GM20431 (cell line): ENCODE results near the gene KSR2.

Experiments used
- in situ Hi-C: fragments of 300-500 bp; cut with MseI, MboI; formaldehyde crosslinking; loops from one replicate; pipeline ENCODE4 v1.15.0; 2020; ENCODE audit warnings: low sequenced_read_pairs; ENCODE audit not compliant: unreplicated experiment

KSR2 gene

DNA sequence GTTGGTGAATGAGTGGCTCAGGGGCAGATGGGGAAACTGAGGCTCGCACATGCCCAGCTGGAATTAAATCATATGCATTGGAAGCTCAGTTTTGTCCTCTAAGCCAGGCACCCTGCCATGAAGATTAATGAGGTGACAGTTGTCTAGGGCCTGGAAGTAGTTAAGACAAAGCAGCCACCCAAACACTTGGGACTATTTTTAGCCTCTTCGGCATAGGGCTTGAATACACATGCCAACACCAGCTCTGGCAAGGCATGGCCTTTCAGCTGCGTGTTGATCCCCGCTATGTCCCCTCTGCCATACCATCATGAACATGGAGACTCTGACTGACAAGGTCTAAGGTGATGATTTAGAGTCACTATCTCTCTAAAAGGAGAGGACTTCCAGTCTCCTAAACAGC, 250.2 kb downstream of the KSR2 start:
- in situ Hi-C loops: no loop called here

DNA sequence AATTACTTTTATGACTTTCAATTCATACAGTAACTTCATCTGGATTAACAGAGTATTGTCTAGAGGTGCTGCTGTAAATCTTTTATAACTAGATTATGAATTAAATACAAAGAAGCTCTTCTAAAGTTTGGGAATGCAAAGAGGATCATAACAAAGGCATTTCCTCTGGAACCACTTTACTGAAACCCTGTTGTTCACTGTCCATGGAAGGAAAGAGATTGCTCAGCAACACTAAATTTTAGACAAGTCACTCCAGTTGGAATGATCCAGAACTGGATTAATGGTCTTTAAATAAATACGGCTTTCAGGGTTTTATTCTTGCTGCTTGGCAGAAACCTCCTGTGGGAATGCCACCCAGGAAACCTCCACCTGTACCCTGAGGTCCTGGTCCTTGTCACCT, 250.6 kb downstream of the KSR2 start:
- in situ Hi-C loops: no loop called here

- in situ Hi-C loops: no loop called here
Measured at GRCh38 chr12:117714203-117714602, 254.6 kb downstream of the KSR2 start.

DNA sequence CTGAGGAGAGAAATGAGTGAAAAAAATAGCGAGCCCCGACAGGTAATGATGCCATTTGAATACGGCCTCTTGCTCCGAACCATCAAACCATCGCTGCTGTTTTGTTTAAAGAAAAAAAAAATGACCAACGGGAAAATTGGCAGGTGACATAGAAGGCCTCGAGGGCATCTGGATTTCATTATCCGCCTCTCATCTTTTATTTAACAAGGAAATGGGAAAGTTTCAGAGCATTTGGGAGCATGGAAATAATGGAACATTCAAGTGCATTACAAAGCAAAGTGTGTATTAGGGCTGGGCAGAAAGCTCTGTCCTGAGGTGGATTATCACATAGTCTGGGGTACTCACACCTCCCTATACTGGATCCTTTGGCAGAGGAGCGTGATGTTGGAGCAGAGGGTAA, 258.7 kb downstream of the KSR2 start:
- in situ Hi-C loops: no loop called here

GRCh38 chr12:117707861-117708260, 260.9 kb downstream of the KSR2 start:
- in situ Hi-C loops: no loop called here

GRCh38 chr12:117703584-117703983, 265.2 kb downstream of the KSR2 start:
- in situ Hi-C loops: no loop called here

DNA sequence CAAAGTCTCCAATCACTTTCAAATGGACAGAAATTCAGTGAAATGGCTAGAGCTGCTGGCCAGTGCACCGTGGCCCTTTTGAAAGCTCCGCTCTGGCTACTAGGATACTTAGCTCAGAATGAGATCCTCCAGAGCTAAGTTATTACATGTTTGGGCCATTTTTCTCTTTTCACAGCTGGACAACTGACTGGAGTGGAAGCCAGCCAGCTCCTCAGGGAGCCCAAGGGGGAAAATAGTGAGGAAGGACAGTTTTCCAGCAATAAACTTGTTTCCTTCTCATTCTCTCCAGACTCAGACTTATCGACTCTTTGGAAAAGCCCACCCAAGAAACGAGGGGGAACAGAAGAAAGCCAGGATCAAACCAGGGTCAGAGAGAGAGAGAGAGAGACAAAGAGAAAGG, 266.0 kb downstream of the KSR2 start:
- in situ Hi-C loops: no loop called here

DNA sequence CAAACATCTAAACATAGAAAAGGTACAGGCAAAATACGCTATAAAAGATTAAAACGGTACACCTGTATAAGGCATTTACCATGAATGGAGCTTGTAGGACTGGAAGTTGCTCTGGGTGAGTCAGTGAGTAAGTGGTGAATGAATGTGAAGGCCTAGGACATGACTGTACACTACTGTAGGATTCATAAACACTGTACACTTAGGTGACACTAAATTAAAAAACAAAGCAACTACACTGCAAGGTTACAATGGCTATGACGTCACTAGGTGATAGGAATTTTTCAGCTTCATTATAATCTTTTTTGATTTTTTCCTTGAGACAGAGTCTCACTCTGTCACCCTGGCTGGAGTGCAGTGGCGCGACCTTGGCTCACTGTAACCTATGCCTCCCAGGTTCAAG, 269.2 kb downstream of the KSR2 start:
- in situ Hi-C loops: no loop called here

GRCh38 chr12:117699118-117699517, 269.7 kb downstream of the KSR2 start:
- in situ Hi-C loops: no loop called here

GRCh38 chr12:117695956-117696355, 272.8 kb downstream of the KSR2 start:
- in situ Hi-C loops: no loop called here

DNA sequence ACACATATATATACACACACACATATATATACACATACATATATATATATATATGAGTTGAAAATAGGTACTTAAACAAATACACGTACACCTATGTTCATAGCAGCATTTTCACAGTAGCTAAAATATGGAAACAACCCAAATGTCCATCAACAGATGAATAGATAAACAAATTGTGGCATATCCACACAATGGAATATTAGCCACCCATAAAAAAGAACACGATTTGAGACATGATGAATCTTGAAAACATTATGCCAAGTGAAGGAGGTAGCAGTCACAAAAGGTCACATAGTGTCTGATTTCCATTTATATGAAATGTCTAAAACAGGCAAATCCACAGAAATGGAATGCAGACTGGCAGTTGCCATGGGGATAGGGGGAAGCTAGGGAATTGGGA, 276.3 kb downstream of the KSR2 start:
- in situ Hi-C loops: no loop called here

DNA sequence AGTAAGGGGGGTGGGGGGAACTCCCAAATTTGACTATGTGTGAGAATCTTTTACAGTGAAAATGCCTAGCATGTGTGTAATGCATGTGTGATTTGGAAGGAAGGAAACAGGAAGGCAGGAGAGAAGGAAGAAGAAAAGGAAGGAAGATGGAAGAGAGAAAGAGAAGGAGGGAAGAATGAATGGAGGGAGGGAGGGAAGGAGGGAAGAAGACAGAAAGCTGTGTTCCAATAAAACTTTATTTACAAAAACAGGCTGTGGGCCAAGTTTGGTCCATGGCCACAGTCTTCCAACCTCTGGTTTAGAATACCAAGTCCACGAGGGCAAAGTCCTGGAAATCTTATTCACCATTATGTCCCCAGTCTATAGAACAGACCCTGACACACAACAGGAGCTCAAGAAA, 278.9 kb downstream of the KSR2 start:
- in situ Hi-C loops: no loop called here

GRCh38 chr12:117688446-117688845, 280.3 kb downstream of the KSR2 start:
- in situ Hi-C loops: no loop called here

- in situ Hi-C loops: no loop called here
Measured at GRCh38 chr12:117686911-117687377, 281.8 kb downstream of the KSR2 start.

- in situ Hi-C loops: no loop called here
Measured at GRCh38 chr12:117686210-117686609, 282.6 kb downstream of the KSR2 start.

- in situ Hi-C loops: no loop called here
Measured at GRCh38 chr12:117685110-117685926, 283.5 kb downstream of the KSR2 start.

DNA sequence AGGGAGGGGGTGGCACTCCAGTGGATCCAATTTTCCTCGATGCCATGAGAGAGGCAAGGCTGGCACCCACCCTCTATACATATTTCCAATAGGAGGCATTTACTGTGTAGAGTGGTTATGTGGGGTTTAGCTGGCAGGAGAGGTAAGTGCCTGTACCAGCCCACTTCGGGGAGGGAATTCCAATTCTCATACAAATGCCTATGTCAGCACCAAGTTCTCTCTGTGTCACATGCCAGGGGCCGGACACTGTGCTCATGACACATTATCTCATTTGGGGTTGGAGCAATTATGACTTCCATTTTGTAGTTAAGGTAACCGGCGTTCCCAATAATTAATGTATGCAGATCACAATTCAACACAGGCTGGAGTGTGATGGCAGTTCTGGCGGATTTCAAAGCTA, 284.3 kb downstream of the KSR2 start:
- in situ Hi-C loops: no loop called here

GRCh38 chr12:117680312-117680711, 288.5 kb downstream of the KSR2 start:
- in situ Hi-C loops: no loop called here

- in situ Hi-C loops: no loop called here
Measured at GRCh38 chr12:117679776-117680175, 289.0 kb downstream of the KSR2 start.

DNA sequence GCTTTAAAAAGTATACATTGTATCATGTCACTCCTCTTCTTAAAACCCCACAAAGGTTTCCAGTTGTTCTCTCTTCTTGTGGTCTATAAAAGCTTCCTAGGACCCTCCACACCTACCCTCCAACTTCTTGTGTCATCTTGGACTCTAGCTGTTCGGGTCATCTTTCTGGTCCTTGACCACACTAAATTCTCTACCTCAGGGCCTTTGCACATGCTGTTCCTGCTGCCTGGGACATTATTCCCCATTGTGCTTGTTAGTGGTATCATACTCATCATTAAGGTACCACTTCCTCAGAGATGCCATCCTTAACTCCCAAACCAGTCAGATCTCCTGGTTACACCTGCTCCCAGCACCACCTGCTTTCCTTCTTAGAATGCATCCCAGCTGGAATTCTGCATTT, 294.0 kb downstream of the KSR2 start:
- in situ Hi-C loops: no loop called here

DNA sequence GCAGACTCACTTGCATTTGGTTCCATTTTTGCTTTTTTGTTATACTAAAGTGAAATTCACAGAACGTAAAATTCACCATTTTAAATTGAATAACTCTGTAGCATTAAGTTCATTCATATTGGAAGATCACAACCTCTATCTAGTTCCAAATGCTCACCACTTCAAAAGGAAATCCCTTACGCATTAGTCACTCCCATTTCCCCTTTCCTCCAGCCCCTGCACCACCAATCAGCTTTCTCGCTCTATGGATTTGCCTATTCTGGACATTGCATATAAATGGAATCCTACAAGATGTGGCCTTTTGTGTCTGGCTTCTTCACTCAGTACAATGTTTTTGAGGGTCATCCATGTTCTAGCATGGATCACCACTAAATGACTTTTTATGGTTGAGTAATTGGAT, 294.5 kb downstream of the KSR2 start:
- in situ Hi-C loops: no loop called here

DNA sequence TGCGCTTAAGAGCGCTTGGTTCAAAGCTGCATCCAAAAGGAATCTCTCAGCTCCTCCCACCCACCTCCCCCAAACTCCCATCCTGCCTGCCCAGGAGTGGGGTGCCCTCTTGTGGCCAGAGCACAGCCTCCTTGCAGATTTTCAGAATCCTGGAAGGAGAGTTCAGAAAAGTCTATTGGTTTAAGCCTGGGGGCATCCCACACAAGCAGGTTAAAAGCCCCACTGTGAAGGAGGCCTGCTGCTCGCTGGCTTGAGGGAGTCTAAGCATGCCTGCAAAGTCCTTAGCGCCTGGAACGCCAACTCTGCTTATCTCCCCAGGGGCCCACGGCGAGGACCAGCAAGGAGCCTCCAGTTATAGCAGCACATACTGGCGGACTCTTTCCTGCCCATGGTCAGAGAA, 297.1 kb downstream of the KSR2 start:
- in situ Hi-C loops: no loop called here
